ENCODE measurements around the gene MACROD2.

DNA sequence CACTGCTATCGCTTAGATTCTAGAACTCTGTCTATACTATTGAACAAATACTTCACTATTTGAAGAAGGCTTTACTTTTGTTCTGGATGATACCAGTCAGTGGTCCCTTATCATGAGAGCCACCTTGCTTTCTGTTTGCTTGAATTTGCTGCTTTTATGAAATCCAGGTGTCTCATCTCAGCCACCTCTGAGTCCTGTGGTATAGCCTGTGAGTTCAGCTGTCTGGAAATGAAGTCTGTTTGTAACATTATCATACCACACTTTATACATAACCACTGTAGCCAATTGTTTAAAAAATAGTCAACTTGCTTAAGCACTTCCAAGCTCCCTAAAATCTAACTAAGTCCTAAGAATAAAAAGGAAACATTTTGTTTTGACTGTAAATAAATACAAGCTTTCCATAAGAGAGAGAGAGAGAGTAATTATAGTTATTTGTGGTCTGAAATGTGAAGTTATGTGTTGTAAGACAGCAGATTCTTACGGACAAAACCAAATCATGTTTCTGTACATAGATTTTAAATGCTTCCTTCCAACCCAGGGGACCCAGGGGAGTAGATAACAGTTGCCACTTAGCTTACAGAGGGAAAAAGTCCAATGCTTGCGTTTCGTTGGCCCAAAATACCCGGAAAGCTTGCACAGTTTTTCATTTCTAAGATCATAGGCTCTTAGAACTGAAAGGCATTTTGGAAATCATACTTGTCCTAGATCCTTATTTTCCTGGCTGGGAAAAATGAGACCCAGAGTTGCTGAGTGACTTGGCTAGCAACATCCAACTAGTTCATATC lies 1449.9 kb downstream of the MACROD2 start:
- TF ChIP-seq YY1 (IDR thresholded peaks at IDR 0.05; ENCODE audit: insufficient read depth, insufficient read length) (no peak), ZNF274 (IDR thresholded peaks at IDR 0.05; ENCODE audit: low read depth, low read length) (no peak)
